Measurements from ENCODE around the gene CNOT4.

- no peak for TF ChIP-seq BACH2 (CRISPR knock-in tag; IDR thresholded peaks at IDR 0.05; ENCODE audit: borderline replicate concordance)
- no peak for TF ChIP-seq POU6F1 (CRISPR knock-in tag; IDR thresholded peaks at IDR 0.05; ENCODE audit: borderline replicate concordance, low read depth)
- no peak for TF ChIP-seq RARB (CRISPR knock-in tag; IDR thresholded peaks at IDR 0.05)
- TF ChIP-seq PATZ1 (CRISPR knock-in tag; IDR thresholded peaks at IDR 0.05; ENCODE audit: borderline replicate concordance) = no peak
- TF ChIP-seq CSRNP3 (CRISPR knock-in tag; IDR thresholded peaks at IDR 0.05) = no peak
Measured at GRCh38 chr7:135509589-135509838, 388 bp downstream of the CNOT4 start.
